ENCODE results near the gene GALNT2. TPM values are rescaled to one million over a fixed set of nuclear protein-coding genes. Genes with fewer than 3 reads are reported as not detected.

GALNT2 gene
- total and polyA plus RNA-seq, 2 donors (not counting 1 experiment from before 2014, with no cell fraction given) = 19.0 to 184 TPM

GRCh38 chr1:230200276-230200675 is 133.2 kb downstream of the GALNT2 start:
- no peak overlapping the region for H2AFZ ChIP-seq (ENCODE audit: insufficient read depth, low read depth, low read length, poor library complexity, severe bottlenecking)
- H3K4me3 ChIP-seq (ENCODE audit: control extremely low read depth in 1 of 5, extremely low read depth in 1 of 5, insufficient read depth in 1 of 5, low read depth in 2 of 5, low read length in 4 of 5) = no peak overlapping the region
- intact Hi-C loops (cut with micrococcal nuclease) = no loop called here
- peaks cover 12 to 16% of the 10 kb centered on the region in 2 experiments for H3K36me3 ChIP-seq (replicated peaks in 1 of 2; ENCODE audit: control extremely low read depth in 1 of 2, control insufficient read depth in 1 of 2, extremely low read depth in 1 of 2, insufficient read depth in 2 of 2, low read length in 1 of 2)
- ATAC-seq (ENCODE audit: low read depth) = no peak
- no peak for TF ChIP-seq EZH2 (IDR thresholded peaks at IDR 0.05; ENCODE audit: borderline replicate concordance, insufficient read depth, low read depth, low read length, poor library complexity, severe bottlenecking)
- TF ChIP-seq, protein P1, sequence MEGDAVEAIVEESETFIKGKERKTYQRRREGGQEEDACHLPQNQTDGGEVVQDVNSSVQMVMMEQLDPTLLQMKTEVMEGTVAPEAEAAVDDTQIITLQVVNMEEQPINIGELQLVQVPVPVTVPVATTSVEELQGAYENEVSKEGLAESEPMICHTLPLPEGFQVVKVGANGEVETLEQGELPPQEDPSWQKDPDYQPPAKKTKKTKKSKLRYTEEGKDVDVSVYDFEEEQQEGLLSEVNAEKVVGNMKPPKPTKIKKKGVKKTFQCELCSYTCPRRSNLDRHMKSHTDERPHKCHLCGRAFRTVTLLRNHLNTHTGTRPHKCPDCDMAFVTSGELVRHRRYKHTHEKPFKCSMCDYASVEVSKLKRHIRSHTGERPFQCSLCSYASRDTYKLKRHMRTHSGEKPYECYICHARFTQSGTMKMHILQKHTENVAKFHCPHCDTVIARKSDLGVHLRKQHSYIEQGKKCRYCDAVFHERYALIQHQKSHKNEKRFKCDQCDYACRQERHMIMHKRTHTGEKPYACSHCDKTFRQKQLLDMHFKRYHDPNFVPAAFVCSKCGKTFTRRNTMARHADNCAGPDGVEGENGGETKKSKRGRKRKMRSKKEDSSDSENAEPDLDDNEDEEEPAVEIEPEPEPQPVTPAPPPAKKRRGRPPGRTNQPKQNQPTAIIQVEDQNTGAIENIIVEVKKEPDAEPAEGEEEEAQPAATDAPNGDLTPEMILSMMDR (IDR thresholded peaks at IDR 0.05) = no peak
- no peak overlapping the region for H3K4me2 ChIP-seq (replicated peaks; ENCODE audit: low read depth, low read length, poor library complexity, severe bottlenecking)
- ChIA-PET CTCF (no interaction called here), POLR2A (no interaction called here)
- no peaks in the 10 kb centered on the region for H4K20me1 ChIP-seq (ENCODE audit: control insufficient read depth, insufficient read depth, low read length, poor library complexity, severe bottlenecking)
- WGBS (ENCODE audit: insufficient coverage) = 98% methylated on average over 9 of the region's 9 CpGs
- H3K27me3 ChIP-seq (replicated peaks in 1 of 4; ENCODE audit: control extremely low read depth in 1 of 4, control insufficient read depth in 3 of 4, insufficient read depth in 4 of 4, low read length in 3 of 4) = no peaks in the 10 kb centered on the region
- H3K27ac ChIP-seq (ENCODE audit: low read length in 2 of 2) = no peak overlapping the region
- no peak for DNase-seq
- Mint-ChIP-seq H3K4me3 (no peak overlapping the region), H3K27me3 (no peaks in the 10 kb centered on the region), H3K9me3 (ENCODE audit: insufficient read depth) (no peaks in the 10 kb centered on the region), H3K4me1 (peaks cover 14% of the 10 kb centered on the region), H3K27ac (no peak overlapping the region)
- H3K4me1 ChIP-seq (ENCODE audit: control insufficient read depth in 2 of 2, insufficient read depth in 2 of 2, low read length in 2 of 2) = peaks cover 3 to 4% of the 10 kb centered on the region in 2 donors
- H3K9ac ChIP-seq (ENCODE audit: low read length) = no peak overlapping the region
- no peaks in the 10 kb centered on the region for H3K9me3 ChIP-seq (ENCODE audit: control extremely low read depth in 1 of 3, control insufficient read depth in 2 of 3, insufficient read depth in 1 of 3, low read length in 2 of 3)
- H3K79me2 ChIP-seq (ENCODE audit: control insufficient read depth, insufficient read depth, low read length) = peaks cover 46% of the 10 kb centered on the region

- Histone ChIP-seq H3K9me3 (ENCODE audit: control extremely low read depth in 1 of 3, control insufficient read depth in 2 of 3, insufficient read depth in 1 of 3, low read length in 2 of 3) (no peaks in the 10 kb centered on the region), H3K27me3 (replicated peaks in 1 of 4; ENCODE audit: control extremely low read depth in 1 of 4, control insufficient read depth in 3 of 4, insufficient read depth in 4 of 4, low read length in 3 of 4) (no peaks in the 10 kb centered on the region), H3K4me1 (ENCODE audit: control insufficient read depth in 2 of 2, insufficient read depth in 2 of 2, low read length in 2 of 2) (peaks cover 3 to 4% of the 10 kb centered on the region in 2 donors), H3K4me2 (replicated peaks; ENCODE audit: low read depth, low read length, poor library complexity, severe bottlenecking) (no peak overlapping the region), H3K27ac (ENCODE audit: low read length in 2 of 2) (no peak overlapping the region), H3K36me3 (replicated peaks in 1 of 2; ENCODE audit: control extremely low read depth in 1 of 2, control insufficient read depth in 1 of 2, extremely low read depth in 1 of 2, insufficient read depth in 2 of 2, low read length in 1 of 2) (peaks cover 16 to 17% of the 10 kb centered on the region in 2 experiments), H3K4me3 (ENCODE audit: control extremely low read depth in 1 of 5, extremely low read depth in 1 of 5, insufficient read depth in 1 of 5, low read depth in 2 of 5, low read length in 4 of 5) (no peak overlapping the region), H2AFZ (ENCODE audit: insufficient read depth, low read depth, low read length, poor library complexity, severe bottlenecking) (no peak overlapping the region), H3K9ac (ENCODE audit: low read length) (no peak overlapping the region), H4K20me1 (ENCODE audit: control insufficient read depth, insufficient read depth, low read length, poor library complexity, severe bottlenecking) (no peaks in the 10 kb centered on the region), H3K79me2 (ENCODE audit: control insufficient read depth, insufficient read depth, low read length) (peaks cover 35% of the 10 kb centered on the region)
- POLR2A ChIA-PET = no interaction called here
- no peak for ATAC-seq (ENCODE audit: low read depth)
- CTCF ChIA-PET = no interaction called here
- no peak for TF ChIP-seq EZH2 (IDR thresholded peaks at IDR 0.05; ENCODE audit: borderline replicate concordance, insufficient read depth, low read depth, low read length, poor library complexity, severe bottlenecking)
- TF ChIP-seq, protein P1 (IDR thresholded peaks at IDR 0.05) = no peak
- 96% methylated on average over 9 of the region's 9 CpGs for WGBS (ENCODE audit: insufficient coverage)
- Mint-ChIP-seq H3K4me1 (peaks cover 14% of the 10 kb centered on the region), H3K9me3 (ENCODE audit: insufficient read depth) (no peaks in the 10 kb centered on the region), H3K27me3 (no peaks in the 10 kb centered on the region), H3K27ac (no peak overlapping the region), H3K4me3 (no peak overlapping the region)
- DNase-seq = no peak
- intact Hi-C loops (cut with micrococcal nuclease) = no loop called here
Observed at GRCh38 chr1:230201445-230201844, 134.4 kb downstream of the GALNT2 start.
